T-helper 2 cell (primary cell): Measurements from ENCODE around the gene MBLAC1.

ENCODE experiments used
- DNase-seq, 5 experiments: peaks; one replicate each; pipeline versions ENCODE4 v3.0.0 to v3.0.0-alpha.2; 2012 to 2022

The MBLAC1 gene

DNA sequence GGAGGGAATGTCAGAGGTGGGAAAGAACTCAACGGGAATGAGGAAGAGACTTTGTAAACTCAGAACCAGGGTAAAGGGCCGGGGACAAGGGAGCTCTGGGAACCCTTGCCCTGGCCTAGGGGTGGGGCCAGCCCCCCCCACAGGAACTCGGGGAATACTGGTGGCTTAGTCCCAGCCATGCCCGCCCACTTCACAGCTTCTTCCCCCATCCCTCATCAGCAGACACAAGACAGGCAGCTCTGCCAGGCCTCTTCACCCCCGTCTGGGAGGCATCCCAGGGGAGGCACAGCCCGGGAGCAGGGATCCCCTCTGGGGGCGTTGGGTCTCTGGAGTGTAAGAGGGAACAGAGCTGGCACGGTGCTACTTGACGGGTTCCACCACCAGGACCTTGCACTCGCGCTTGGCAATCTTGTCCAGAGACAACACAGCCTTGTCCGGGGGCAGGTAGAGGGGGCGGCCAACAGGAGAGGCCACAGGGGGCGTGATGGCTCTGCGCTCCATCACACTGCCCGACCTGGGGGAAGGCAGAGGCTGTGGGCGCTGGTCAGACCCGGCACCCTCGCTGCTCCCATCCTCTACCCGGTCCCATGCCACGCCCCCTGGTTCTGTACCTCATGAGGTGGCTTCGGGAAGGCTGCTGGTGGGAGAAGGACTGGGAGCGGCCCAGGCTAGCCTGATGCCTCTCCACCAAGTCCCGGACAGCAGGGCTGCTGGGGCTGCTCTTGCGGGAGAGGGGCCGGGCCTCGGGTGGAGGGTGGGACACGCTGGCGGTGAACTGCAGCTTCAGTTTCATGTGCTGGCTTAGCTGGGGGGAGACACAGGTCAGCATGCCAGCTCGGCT lies 28.1 kb downstream of the MBLAC1 start:
- no peak for DNase-seq

DNA sequence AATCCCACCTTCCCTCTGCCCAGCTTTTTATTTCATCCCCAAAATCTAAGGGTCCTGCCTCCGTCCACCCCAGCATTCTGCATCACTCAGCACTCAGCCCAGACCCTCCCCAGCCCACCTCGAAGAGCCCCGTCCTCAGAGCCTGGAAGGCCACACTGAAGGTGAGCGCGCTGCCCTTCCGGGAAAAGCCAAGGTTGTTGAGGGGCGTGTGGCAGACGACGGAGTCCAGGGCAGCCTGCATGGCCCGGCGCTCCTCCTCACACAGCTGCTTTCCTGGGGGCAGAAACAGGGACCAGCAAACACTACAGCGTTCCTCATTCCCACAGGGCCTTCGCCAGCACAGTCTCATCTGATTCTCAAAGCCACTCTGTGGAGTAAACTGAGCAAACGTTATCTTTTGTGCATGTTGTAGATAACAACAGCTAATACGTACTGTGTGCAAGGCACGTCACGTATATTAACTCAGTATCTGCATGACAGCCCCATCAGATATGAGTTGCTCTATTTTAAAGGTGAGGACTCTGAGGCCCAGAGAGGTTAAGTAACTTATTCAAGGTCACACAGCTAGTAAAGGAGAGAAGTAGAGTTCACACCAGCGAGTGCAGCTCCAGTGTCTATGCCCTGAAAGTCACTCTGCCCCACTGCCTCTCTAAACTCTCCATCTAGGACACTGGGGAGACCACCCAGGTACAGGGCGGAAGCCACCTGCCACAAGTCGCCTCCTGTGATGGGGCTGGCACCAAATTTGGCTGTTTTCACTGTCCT lies 29.0 kb downstream of the MBLAC1 start:
- no peak for DNase-seq

GRCh38 chr7:100156331-100157068 lies 29.7 kb downstream of the MBLAC1 start:
- peak in 1 of 5 experiments; percentile 32 for DNase-seq

GRCh38 chr7:100157069-100157333 lies 30.2 kb downstream of the MBLAC1 start:
- DNase-seq = no peak

DNA sequence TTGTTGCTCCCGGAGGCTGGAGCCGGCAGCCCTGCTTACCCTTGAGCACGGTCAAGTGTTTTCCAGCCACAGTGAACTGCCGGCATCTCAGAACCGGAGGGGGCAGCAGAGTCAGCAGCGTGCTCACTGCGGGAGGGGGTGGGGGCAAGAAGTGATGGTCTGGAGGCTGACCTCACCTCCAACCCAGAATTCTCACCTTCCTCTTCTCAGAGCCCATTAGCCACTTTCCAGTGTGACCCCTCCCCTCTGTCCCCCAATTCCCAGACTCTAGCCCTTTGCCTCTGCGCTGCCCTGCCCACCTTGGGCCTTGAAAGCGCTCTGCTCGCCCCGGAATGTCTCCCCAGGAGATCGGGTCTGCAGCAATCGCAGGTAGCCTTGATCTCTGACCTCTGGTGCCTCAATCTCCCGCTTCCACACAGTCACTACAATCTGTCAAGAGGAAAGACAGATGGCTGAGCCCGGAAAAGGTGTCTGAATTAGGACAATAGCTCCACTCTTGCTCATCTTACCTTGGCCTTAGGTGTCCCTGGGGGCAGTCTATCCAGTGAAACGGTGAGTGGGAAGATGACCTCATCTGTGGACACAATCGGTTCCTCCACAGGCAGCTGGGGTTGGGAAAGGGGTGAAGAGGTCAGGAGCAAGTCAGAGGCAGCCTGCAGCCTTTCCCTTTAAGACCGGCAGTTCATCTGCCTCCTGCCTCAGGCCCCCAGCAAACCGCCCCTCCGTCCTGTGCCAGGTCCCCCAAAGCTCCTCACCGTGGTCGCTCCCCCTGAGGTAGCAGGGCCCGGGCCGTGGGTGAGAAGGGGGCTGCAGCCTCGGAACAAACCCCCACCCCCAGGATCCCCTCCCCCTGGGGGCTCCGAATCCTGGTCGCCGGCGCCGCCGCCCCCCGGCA lies 30.8 kb downstream of the MBLAC1 start:
- DNase-seq = no peak

GRCh38 chr7:100158229-100159098 lies 31.7 kb downstream of the MBLAC1 start, which contains the start of gene TRAPPC14:
TSS of gene TRAPPC14 (minus strand) at chr7:100158723. CDS start at chr7:100158499, 224 bp downstream.
- DNase-seq = peak; percentile 81 to 89 (median 88)

GRCh38 chr7:100159099-100159623 lies 32.4 kb downstream of the MBLAC1 start:
- no peak for DNase-seq

- no peak for DNase-seq
Measured at GRCh38 chr7:100160067-100160466, 33.3 kb downstream of the MBLAC1 start.

DNA sequence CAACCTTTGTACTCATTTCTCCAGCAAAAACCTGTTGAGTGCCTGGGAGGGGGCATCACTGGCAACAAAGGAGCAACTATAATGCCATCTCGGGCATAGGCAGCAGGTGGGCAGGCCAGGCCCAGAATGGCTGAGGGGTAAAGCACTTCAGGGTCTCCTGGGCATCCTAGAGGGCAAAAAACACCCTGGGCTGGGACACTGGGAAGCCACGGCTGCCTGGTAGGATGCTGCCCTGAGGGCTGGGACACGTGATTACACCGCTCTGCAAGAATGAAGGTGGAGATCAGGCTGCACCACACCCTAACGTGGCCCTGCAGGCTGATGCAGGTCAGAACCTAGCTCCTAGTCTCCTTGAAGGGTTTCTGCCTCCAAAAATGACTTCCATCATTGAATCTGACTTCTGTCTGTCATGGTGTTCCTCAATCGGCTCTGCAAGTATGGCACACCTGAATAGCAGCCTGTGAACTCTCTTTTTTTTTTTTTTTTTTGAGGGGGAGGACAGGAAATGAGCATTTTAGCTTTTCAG lies 36.3 kb downstream of the MBLAC1 start:
- DNase-seq = no peak

GRCh38 chr7:100163871-100164270 lies 37.1 kb downstream of the MBLAC1 start:
- DNase-seq = no peak

- peak in 1 of 5 experiments; percentile 58 for DNase-seq
Measured at GRCh38 chr7:100166317-100166940, 39.7 kb downstream of the MBLAC1 start.

DNA sequence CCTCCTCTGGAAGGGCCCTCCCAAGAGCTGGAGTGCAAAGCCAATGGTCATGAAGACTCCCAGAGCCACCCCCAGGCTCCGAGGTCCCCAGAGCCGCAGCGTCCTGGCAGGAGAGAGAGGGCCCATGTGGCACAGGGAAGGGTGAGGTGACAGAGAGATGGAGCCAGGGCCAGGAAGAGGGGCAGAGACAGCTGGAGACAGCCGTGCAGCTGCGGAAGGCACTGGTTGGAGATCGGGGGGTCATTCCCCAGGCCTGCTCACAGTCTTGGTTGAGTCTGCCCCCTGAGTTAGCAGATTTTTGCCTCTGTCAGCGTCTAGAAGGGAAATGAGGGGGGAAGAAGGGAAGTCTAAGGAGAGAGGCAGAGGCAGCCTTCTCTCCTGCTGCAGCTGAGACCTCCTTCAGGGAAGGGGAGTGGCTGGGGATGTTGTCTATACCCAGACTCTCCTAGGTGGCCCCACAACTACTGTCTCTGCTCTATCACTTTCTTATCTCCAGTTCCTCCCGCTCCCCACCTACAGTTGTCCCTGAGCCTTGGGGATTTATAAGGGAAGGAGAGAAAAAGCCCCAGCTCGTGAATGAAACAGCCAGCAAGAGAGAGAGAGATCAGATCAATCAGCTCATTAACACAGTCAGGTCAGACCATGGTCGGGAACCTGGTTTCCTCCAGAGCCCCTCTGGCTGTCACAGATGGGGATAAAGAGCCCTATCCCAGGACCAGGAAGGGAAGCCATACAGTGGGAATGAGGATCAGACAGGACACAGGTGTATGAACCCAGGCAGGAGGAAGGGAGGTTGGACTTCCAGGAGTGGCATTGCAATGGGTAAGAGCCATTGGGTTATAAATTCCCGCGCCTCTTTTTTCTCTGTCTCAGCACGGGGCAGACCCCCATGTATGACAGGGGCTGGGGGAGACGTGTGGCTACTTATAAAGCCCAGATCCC lies 40.5 kb downstream of the MBLAC1 start:
- no peak for DNase-seq

DNA sequence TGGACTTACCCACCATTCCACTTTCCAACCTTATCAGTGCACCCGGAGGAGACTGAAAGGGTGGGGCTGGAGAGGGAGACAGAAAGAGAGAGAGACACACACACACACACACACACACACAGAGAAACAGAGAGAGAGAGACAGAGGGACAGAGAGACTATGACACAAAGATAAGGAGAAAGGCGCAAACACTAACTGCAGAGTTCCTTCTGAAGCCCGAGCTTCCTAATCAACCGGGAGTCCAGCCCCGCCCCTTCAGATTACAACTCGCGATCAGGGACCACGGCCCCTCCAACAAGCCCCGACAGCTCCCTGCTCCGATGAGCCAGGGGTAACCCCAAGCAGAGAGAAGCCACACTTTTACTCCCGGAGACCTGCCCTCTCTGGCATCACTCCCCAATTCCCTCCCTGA lies 41.2 kb downstream of the MBLAC1 start:
- no peak for DNase-seq

GRCh38 chr7:100169147-100169850 lies 42.5 kb downstream of the MBLAC1 start:
- DNase-seq = no peak

- no peak for DNase-seq
Measured at GRCh38 chr7:100170101-100170897, 43.5 kb downstream of the MBLAC1 start.

GRCh38 chr7:100171087-100171681 lies 44.4 kb downstream of the MBLAC1 start:
- DNase-seq = peak in 1 of 5 experiments; percentile 32

GRCh38 chr7:100171840-100172239 lies 45.1 kb downstream of the MBLAC1 start:
- DNase-seq = no peak
